LHCN-M2 (cell line): ENCODE data around the gene CBX2. TPM values are rescaled to one million over a fixed set of nuclear protein-coding genes. Genes with fewer than 3 reads are reported as not detected.

Source experiments
- DNase-seq: peaks from one replicate; pipeline ENCODE4 v3.0.0-alpha.2; 2012; ENCODE audit warnings: low read depth
- total RNA-seq: library from RNA; depleted of rRNA; stranded (reverse); fragments of >200 nt; gene quantifications from 2 replicates; pipeline ENCODE4 v1.2.3, GENCODE V29; 2014

CBX2 gene
- total RNA-seq, 1 experiment from 2014 or later = 6.7 TPM

- DNase-seq = peak; percentile 30
Observed at GRCh38 chr17:79811011-79811867, 33.3 kb downstream of the CBX2 start.

- DNase-seq = no peak
Observed at GRCh38 chr17:79811868-79812352, 34.0 kb downstream of the CBX2 start.

DNA sequence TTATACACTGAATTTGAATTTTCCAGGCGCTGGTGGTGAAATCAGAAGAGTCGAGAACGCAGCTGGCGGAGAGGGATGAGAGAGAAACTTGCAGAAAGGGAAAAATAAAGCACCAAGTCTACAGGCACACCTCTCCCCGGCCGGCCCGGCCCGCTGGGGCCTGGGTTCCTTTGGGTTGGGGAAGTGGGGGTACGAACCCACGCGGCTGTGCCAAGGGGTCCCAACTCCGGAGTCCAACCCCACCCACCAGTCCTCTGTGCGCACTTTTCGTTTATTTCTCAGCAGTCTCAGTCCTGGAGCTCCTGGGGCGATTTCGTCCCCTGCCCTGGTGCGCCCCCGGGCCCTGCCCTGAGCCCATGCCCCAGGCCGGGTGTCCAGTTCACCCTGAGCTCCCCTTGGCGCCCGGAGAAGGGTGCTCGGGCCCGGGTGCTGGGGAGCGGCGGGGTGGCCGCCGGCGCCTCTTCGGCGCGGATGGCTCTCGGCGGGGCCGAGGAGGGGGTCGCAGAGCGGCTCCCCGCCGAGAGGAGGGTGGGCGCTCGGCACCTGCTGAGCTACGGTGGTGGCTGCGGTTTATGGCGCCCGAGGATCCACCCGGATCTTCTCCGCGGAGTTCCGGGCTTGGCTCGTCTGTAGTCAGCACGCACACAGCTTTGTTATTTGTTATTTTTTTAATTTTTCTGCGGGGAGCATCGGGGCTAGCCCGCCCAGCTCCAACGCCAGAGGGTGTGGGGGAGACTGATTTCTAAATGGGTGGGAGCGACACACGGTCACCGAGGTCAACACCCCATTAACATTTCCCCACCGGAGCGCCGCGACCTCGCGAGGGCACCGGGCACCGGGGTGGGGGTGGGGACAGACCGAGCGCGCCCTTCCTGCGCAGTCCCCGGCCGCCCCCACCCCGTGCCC, 34.7 kb downstream of the CBX2 start:
- no peak for DNase-seq

GRCh38 chr17:79813297-79814126, 35.6 kb downstream of the CBX2 start:
- no peak for DNase-seq

- DNase-seq = no peak
Observed at GRCh38 chr17:79814127-79814973, 36.4 kb downstream of the CBX2 start.

DNA sequence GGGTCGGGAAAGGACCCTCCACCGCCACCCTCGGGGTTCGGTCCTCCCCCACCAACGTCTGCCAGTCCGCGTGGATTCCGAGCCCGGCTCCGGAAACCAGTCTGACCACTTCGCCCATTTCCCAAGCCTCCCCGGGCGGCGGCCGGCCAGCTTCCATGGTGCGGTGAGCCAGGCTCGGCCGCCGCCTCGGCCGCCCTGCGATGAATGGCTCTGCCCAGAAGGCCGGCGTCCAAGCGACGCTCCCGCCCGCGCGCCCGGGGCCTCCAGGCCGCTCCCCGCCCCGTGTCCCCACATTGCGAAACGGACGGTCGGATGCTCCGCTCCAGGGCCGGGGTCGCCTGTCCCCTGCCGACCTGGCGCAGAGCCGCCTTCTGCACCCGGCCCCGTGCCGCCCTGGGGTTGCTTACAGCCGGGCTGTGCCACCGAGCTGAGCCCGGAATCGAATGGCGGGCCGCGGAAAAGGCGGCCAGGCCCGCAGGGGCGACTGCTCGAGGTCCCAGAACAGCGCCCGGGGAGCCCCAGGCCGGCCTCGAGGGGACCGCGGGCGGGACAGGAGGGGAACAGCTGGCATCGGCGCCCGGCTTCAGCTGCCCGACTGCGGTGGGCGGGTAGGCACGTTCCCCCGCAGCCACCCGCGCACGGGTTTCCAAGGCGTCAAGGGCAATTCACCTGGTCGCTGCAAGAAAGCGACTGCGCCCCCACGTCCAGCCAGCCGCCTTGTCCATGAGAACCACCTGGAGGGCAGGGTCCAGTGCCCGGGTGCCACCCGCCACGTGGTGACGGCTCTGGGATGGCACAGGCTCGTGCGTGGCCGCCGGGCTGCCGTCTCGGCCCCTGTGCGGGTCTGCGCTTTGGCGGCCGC, 37.3 kb downstream of the CBX2 start:
- DNase-seq = no peak

- no peak for DNase-seq
Observed at GRCh38 chr17:79815836-79816461, 38.0 kb downstream of the CBX2 start.

DNA sequence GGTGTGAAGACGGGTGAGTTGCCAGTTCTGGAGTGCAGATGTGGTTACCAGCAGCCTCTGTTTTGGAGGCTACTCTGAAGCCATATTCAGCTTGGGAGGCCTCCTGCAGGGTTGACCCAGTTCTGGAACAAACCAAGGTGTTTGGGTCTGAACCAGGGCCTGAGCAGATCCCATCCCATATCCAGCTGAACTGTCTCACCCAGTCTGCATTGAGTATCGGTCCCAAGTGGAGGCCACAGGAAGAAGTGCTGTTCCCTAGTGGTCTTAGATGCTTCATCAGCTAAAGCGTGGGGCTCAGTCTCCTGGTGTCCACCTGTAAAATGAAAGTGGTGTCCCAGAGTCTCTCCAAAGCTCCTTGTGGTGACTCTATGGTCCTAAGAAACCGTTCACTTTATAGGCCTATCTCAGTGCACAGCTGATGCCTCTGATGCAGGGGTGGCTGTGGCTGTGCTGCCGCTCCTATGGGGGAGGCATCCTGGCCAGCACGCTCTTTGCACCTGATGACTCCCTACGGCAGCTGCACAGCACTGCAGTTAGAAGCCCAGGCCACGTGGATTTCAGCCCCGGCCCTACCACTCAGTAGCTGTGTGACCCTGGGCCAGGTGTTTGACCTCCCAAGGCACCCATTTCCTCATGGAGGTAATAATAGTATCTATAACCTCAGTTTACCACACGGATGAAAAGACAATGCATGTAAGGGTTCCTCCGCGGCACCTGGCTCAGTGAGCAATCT, 40.2 kb downstream of the CBX2 start:
- no peak for DNase-seq

DNA sequence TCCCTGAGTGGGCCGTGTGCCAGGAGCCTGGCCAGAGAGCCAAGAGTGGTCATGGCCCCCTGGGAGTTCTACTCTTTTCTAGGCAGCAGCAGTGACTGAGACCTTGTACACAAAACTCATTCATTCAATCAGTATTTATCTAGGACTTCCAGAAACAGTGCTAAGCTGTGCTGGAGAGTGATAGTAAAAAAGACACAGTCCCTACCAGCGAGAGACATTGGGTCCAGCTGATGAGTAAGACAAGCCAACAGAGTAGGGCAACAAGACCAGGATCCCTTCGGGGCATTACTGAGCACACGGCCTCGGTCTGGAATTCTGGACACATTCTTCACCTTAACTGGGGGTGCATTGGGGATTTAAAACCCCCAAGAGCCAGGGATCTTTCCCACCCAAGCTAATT, 41.1 kb downstream of the CBX2 start:
- no peak for DNase-seq

GRCh38 chr17:79819534-79820276, 41.8 kb downstream of the CBX2 start:
- DNase-seq = no peak

GRCh38 chr17:79820959-79821330, 43.0 kb downstream of the CBX2 start:
- no peak for DNase-seq

DNA sequence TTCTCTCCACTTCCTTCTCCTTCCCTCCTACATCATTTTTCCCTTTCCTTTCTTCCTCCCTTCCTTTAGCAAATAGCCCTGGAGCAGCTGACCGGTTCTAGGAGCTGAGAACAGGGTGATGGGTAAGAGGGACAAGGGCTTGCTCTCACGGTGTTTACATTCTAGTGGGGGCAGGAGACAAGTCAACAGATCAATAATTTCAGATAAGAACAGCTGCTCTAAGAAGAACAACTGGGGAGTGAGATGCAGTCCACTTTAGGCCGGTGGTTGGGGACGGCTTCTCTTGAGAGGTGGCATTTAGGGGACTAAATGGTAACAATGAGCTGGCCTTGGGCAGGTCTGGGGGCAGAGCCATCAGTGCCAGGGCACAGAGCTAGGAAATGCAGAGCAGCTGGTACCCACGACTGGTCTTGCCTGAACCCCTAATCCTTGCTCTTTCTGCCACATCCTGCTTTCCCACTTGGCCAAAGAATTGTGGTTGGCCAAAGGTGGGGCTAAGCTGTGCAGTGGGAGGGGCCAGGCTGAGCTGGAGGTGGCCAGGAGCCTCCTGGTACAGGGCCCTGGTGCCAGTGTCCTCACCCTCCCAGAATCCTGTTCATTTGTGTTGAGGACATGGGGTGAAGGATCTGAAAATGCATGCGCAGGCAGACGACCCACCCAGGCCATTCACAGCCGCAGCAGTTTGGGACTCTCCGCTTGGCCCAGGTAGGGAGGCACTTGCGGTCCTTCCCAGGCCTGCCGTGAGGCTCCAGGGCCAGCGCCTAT, 43.6 kb downstream of the CBX2 start:
- no peak for DNase-seq

DNA sequence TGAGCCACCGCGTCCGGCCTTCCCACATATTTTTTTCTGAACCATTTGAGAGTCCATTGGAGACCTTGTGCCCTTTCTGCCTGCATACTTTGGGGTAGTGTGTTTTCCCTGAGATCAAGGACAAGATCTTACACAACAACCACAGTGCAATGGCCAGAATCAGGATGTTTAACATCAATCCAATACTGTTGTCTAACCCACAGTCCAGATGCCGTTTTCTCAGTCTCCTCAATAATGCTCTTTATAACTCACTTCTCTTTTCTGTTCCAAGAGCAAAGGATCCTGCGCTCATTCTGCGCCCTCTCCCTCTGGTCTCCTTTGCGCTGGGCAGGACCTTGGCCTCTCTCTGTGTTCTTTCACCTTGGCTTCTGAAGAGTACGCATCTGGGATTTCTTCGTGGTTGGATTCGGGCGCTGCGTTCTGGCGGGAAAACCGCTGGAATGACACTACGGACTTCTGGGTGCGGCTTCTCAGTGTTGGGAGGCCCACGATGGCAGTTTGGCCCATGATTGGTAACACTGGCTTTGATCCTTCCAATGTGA, 44.7 kb downstream of the CBX2 start:
- no peak for DNase-seq

DNA sequence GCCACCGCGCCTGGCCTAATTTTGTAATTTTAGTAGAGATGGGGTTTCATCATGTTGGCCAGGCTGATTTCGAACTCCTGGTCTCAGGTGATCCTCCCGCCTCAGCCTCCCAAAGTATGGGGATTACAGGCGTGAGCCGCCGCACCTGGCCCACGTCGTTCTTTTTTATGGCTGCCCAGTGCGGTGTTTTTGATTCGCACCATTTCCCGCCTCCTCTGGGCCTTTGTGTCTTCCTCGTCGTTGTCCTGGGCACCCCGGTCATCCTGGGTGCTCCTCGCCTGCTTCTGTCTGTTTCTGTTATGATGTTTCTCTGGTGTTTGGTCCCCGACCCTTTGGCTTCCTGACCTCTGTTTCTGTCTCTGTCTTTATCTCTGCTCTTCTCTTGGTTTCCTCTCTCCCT, 46.3 kb downstream of the CBX2 start:
- no peak for DNase-seq

DNA sequence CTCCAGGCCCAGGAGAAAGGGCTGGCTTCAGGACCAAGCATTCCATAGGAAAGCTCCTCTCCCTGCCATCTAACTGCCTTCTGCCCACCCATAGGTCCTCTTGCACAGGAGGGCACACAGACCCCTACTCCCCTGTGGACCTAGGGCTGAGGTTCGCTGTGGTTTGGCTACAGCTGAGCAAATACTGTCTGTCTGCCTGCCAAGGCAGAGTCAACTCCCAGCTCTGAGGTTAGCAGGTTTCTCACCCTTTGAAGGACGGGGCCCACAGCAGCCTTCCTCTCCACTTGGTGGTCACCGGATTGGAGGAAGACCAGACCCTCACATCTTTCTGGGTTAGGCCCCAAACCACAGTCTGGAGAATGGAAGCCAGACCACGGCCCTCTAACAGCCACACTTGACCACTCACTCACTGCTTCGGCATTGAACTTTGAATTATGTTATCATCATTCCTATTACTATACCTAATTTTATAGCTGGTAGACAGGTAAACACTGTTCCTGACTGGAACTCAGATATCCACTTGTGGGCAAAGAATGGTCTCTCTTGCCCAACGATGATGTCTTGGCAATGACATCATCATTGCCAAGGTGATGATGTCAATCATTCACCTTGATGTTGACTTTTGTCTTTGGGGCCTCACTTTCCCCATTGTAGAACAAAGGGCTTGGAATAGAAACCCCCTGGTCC, 47.1 kb downstream of the CBX2 start:
- DNase-seq = no peak

GRCh38 chr17:79825580-79825921, 47.6 kb downstream of the CBX2 start:
- no peak for DNase-seq
